Endothelial cell of umbilical vein (primary cell): ENCODE measurements around the gene SOWAHB. TPM values are rescaled to one million over a fixed set of nuclear protein-coding genes. Genes with fewer than 3 reads are reported as not detected.
"Not testable (repeated sequence)": the region's sequence is repeated elsewhere in the genome, so short reads cannot be mapped to it uniquely, and the experiment has no call there.

Experiments
- BruUV-seq: library from RNA; stranded (reverse); fragments of 400-500 nt; replicated peaks from 2 replicates; lab custom pipeline; 2021; lab: Mats Ljungman, UMichigan
- CTCF ChIA-PET: fragments of 300-600, 350-600 bp; sonication (Branson Sonifier 250); formaldehyde crosslinking; loops from one replicate; lab custom pipeline; 2021; ENCODE audit warnings: antibody characterized with exemption, inconsistent platforms; lab: Charles Lee
- POLR2A ChIA-PET: fragments of 300-600, 350-600 bp; sonication (Branson Sonifier 250); formaldehyde crosslinking; loops from one replicate; lab custom pipeline; 2021; ENCODE audit warnings: antibody characterized with exemption, inconsistent platforms; lab: Charles Lee
- DNase-seq: peaks from one replicate; pipeline ENCODE4 v3.0.0-alpha.2; 2011; ENCODE audit warnings: low read depth, low spot score
- FAIRE-seq: peaks from 2 replicates; lab custom pipeline; 2011; peaks lifted over from hg19 to GRCh38; lab: Jason Lieb, UNC
- H2AFZ ChIP-seq: 2 replicates; pipeline ENCODE4 v1.6.0; 2012; ENCODE audit warnings: low read depth, low read length, control low read depth, inconsistent platforms
- H3K27ac ChIP-seq: 2 replicates; pipeline ENCODE4 v1.5.1; 2011; ENCODE audit warnings: low read depth, mild to moderate bottlenecking, control low read depth, low read length, moderate library complexity; ENCODE audit not compliant: insufficient read depth
- H3K27me3 ChIP-seq, 2 experiments: 2 replicates each; pipeline versions ENCODE4 v1.6.0 to v1.6.1; 2011; ENCODE audit warnings: low read length in 2 of 2, mixed read lengths in 1 of 2; ENCODE audit not compliant: control insufficient read depth in 2 of 2, insufficient read depth in 2 of 2
- H3K36me3 ChIP-seq, 2 experiments: 2 replicates in 1 of 2; 3 replicates in 1 of 2; pipeline ENCODE4 v1.5.1; 2011; ENCODE audit warnings: low read length in 2 of 2, mild to moderate bottlenecking in 1 of 2, moderate library complexity in 1 of 2; ENCODE audit not compliant: control insufficient read depth in 2 of 2, insufficient read depth in 2 of 2; ENCODE audit errors: extremely low read depth in 1 of 2
- H3K4me1 ChIP-seq: 3 replicates; pipeline ENCODE4 v1.5.1; 2011; ENCODE audit warnings: mild to moderate bottlenecking, low read length; ENCODE audit not compliant: control insufficient read depth, insufficient read depth; ENCODE audit errors: extremely low read depth
- H3K4me2 ChIP-seq: 2 replicates; pipeline ENCODE4 v1.6.1; 2011; ENCODE audit warnings: low read length, control low read depth, mixed read lengths; ENCODE audit not compliant: insufficient read depth
- H3K4me3 ChIP-seq, 3 experiments: fragments of 200-600 bp in 1 of 3; sonication (generic), shearing (Covaris generic) in 1 of 3; replicated peaks in 1 of 3; 2 replicates each; pipeline ENCODE4 v1.5.1; 2011 to 2016; ENCODE audit warnings: control low read depth in 3 of 3, low read length in 3 of 3, mild to moderate bottlenecking in 2 of 3, inconsistent platforms in 1 of 3, low read depth in 1 of 3, moderate library complexity in 1 of 3; ENCODE audit not compliant: insufficient read depth in 1 of 3
- H3K79me2 ChIP-seq: 2 replicates; pipeline ENCODE4 v1.6.0; 2012; ENCODE audit warnings: low read length, inconsistent platforms; ENCODE audit not compliant: control insufficient read depth, insufficient read depth
- H3K9ac ChIP-seq: replicated peaks from 2 replicates; pipeline ENCODE3; 2011; ENCODE audit warnings: low read length, control low read depth; ENCODE audit not compliant: insufficient read depth; ENCODE audit errors: extremely low read depth
- H3K9me1 ChIP-seq: replicated peaks from 3 replicates; pipeline ENCODE4 v1.6.0; 2011; ENCODE audit warnings: mild to moderate bottlenecking, low read length; ENCODE audit not compliant: control insufficient read depth, insufficient read depth; ENCODE audit errors: extremely low read depth
- H3K9me3 ChIP-seq: replicated peaks from 2 replicates; pipeline ENCODE4 v1.5.1; 2012; ENCODE audit warnings: low read length, inconsistent platforms; ENCODE audit not compliant: control insufficient read depth, insufficient read depth
- H4K20me1 ChIP-seq: replicated peaks from 2 replicates; pipeline ENCODE3; 2011; ENCODE audit warnings: mild to moderate bottlenecking, low read length; ENCODE audit not compliant: control insufficient read depth, insufficient read depth; ENCODE audit errors: extremely low read depth
- CTCF ChIP-seq, 2 donors: IDR thresholded peaks; 1 replicate in 1 of 2; 2 replicates in 1 of 2; pipeline ENCODE4 v1.5.1; 2011; ENCODE audit warnings: low read length in 2 of 2, mild to moderate bottlenecking in 2 of 2, moderate library complexity in 2 of 2, control low read depth in 1 of 2, inconsistent platforms in 1 of 2, low read depth in 1 of 2; ENCODE audit not compliant: insufficient read depth in 1 of 2; ENCODE audit errors: extremely low read depth in 1 of 2
- EZH2 ChIP-seq: IDR thresholded peaks from 2 replicates; pipeline ENCODE4 v1.6.1; 2012; ENCODE audit warnings: borderline replicate concordance, low read depth, mild to moderate bottlenecking, moderate library complexity, low read length, inconsistent platforms; ENCODE audit not compliant: severe bottlenecking
- FOS ChIP-seq: IDR thresholded peaks from 2 replicates; pipeline ENCODE4 v1.6.1; 2011; ENCODE audit warnings: mild to moderate bottlenecking, low read length, moderate library complexity, borderline replicate concordance; ENCODE audit not compliant: insufficient read depth
- GATA2 ChIP-seq: IDR thresholded peaks from 2 replicates; pipeline ENCODE4 v1.7.0; 2011; ENCODE audit warnings: low read depth, mild to moderate bottlenecking, moderate library complexity, mixed read lengths, low read length; ENCODE audit not compliant: insufficient read length, insufficient read depth
- JUN ChIP-seq: IDR thresholded peaks from 2 replicates; pipeline ENCODE4 v1.6.1; 2011; ENCODE audit warnings: borderline replicate concordance, low read depth; ENCODE audit not compliant: insufficient read length, insufficient read depth
- MYC ChIP-seq: IDR thresholded peaks from one replicate; pipeline ENCODE4 v1.6.1; 2011; ENCODE audit warnings: mild to moderate bottlenecking, low read depth, low read length
- POLR2A ChIP-seq: IDR thresholded peaks from 2 replicates; pipeline ENCODE4 v1.6.1; 2012; ENCODE audit warnings: low read depth, mild to moderate bottlenecking, control low read depth, low read length
- POLR2AphosphoS5 ChIP-seq: IDR thresholded peaks from 2 replicates; pipeline ENCODE4 v1.6.1; 2012; ENCODE audit warnings: low read depth, mild to moderate bottlenecking, control low read depth, low read length, moderate library complexity; ENCODE audit not compliant: insufficient read depth
- dilution Hi-C: fragments of 300-500 bp; cut with MboI; formaldehyde crosslinking; loops from one replicate; pipeline ENCODE4 v1.15.0; 2019; ENCODE audit warnings: low sequenced_read_pairs; ENCODE audit not compliant: extremely low pct_ligation_motif_present
- intact Hi-C: fragments of 100-400 bp; cut with micrococcal nuclease; formaldehyde crosslinking; loops from one replicate; pipeline ENCODE4 v1.10.0; 2022
- polyA plus RNA-seq, 4 experiments: library from polyadenylated mRNA; depleted of rRNA in 3 of 4; stranded (reverse) in 3 of 4; unstranded in 1 of 4; fragments of >200 nt; gene quantifications; 2 replicates each; pipeline versions ENCODE4 v1.2.1 to v1.2.3, GENCODE V29; 2011 to 2012; ENCODE audit warnings: missing spikeins in 1 of 4
- total RNA-seq: library from RNA; stranded (reverse); gene quantifications from 2 replicates; pipeline ENCODE4 v1.2.3, GENCODE V29; 2021
- TF ChIP-seq, protein P1 (sequence below): IDR thresholded peaks from 2 replicates; pipeline ENCODE4 v1.6.1; 2011; ENCODE audit not compliant: insufficient read depth, insufficient read length

SOWAHB gene
- total and polyA plus RNA-seq, 2 donors (not counting 3 experiments of a cell fraction or from before 2014, with no cell fraction given): not detected

- intact Hi-C loops: no loop called here
- H3K9me3 ChIP-seq: no peaks in the 10 kb centered on the region
- BruUV-seq: no TSS peak
- H3K36me3 ChIP-seq: no peaks in the 10 kb centered on the region
- ChIA-PET POLR2A (no interaction called here), CTCF (no interaction called here)
- H4K20me1 ChIP-seq: no peaks in the 10 kb centered on the region
- no peak for TF ChIP-seq POLR2AphosphoS5
- TF ChIP-seq EZH2: no peak
- no peak for TF ChIP-seq FOS
- TF ChIP-seq CTCF (IDR thresholded peaks at IDR 0.05; ENCODE audit: extremely low read depth in 1 of 2, insufficient read depth in 1 of 2, low read depth in 1 of 2, low read length in 2 of 2): no peak
- no peak for TF ChIP-seq GATA2
- no peak for TF ChIP-seq MYC
- no peak for TF ChIP-seq POLR2A
- TF ChIP-seq, protein P1, sequence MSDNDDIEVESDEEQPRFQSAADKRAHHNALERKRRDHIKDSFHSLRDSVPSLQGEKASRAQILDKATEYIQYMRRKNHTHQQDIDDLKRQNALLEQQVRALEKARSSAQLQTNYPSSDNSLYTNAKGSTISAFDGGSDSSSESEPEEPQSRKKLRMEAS: no peak
- TF ChIP-seq JUN: no peak
- H3K4me2 ChIP-seq: no peak overlapping the region
- no peak overlapping the region for H3K4me3 ChIP-seq
- H3K4me1 ChIP-seq: no peaks in the 10 kb centered on the region
- no peak overlapping the region for H2AFZ ChIP-seq
- dilution Hi-C loops: no loop called here
- no peaks in the 10 kb centered on the region for H3K79me2 ChIP-seq
- H3K9me1 ChIP-seq: no peaks in the 10 kb centered on the region
- no peak overlapping the region for H3K9ac ChIP-seq
- peaks cover 0 to 6% of the 10 kb centered on the region in 2 experiments for H3K27me3 ChIP-seq
- no peak for DNase-seq
- H3K27ac ChIP-seq: no peak overlapping the region
- no peak for FAIRE-seq
Measured at GRCh38 chr4:76872556-76872955, 25.4 kb downstream of the SOWAHB start.

DNA sequence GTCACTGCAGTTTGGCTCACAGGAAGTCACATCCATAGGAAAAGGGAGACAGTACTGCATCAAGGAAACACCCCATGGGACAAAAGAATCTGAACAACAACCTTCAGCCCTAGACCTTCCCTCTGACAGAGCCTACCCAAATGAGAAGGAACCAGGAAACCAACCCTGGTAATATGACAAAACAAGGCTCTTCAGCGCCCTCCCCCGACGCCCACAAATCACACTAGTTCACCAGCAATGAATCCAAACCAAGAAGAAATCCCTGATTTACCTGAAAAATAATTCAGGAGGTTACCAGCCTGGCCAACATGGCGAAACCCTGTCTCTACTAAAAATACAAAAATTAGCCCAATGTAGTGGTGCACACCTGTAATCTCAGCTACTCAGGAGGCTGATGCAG, 29.2 kb downstream of the SOWAHB start:
- H3K27ac ChIP-seq, H2AFZ ChIP-seq, H3K79me2 ChIP-seq, H3K9ac ChIP-seq, H3K9me3 ChIP-seq, FAIRE-seq, H3K4me3 ChIP-seq, H3K4me2 ChIP-seq, H3K9me1 ChIP-seq, H3K36me3 ChIP-seq, intact Hi-C loops, DNase-seq, POLR2A ChIA-PET, H3K4me1 ChIP-seq, BruUV-seq, H4K20me1 ChIP-seq, dilution Hi-C loops, H3K27me3 ChIP-seq: not testable (repeated sequence)
- CTCF ChIA-PET: interaction anchor here (1.2 kb wide), 1 partner anchor 176 kb away, joined by 3 read pairs; no protein-coding TSS in a partner anchor
